PC-3 (cell line): Measurements from ENCODE around the gene ATP5F1E.

Experiments
- CTCF ChIP-seq: fragments of 300-600 bp; sonication (generic); conservative IDR thresholded peaks from 2 replicates; pipeline ENCODE4 v1.5.1; 2017; ENCODE audit warnings: antibody characterized with exemption, low read depth, mild to moderate bottlenecking, low read length
- EZH2 ChIP-seq: fragments of 300-600 bp; sonication (generic); IDR thresholded peaks from one replicate; pipeline ENCODE4 v1.6.1; 2017; ENCODE audit warnings: antibody characterized with exemption, mild to moderate bottlenecking, low read length; ENCODE audit not compliant: unreplicated experiment

GRCh38 chr20:59008715-59009336 lies 23.3 kb downstream of the ATP5F1E start:
- TF ChIP-seq CTCF (no peak), EZH2 (no peak)
